ENCODE data around the gene PIM3.

The PIM3 gene

GRCh38 chr22:50008151-50009040 lies 47.8 kb downstream of the PIM3 start:
- DNase-seq, result no peak

DNA sequence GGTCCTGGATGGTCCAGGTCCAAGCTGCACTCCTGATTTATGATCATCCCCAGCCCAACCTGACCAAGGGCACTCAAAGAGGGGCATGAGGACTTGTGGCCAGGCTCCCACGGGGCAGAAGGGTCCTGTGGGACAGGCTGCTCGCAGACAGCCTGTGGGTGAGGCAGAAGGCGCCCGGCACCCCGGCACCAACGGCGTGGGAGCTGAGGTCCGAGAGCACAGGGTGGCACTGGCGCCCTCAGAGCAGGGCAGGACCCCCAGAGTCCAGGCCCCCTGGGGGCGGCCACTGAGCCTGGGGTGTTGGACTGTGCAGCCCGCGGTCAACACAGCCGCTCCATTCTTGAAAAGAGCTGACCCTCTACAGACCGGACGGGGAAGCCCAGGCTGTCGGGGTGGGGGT lies 48.7 kb downstream of the PIM3 start:
- no peak for DNase-seq

GRCh38 chr22:50009765-50010675 lies 49.4 kb downstream of the PIM3 start:
- no peak for DNase-seq

GRCh38 chr22:50010676-50011446 lies 50.3 kb downstream of the PIM3 start:
- DNase-seq, result no peak

DNA sequence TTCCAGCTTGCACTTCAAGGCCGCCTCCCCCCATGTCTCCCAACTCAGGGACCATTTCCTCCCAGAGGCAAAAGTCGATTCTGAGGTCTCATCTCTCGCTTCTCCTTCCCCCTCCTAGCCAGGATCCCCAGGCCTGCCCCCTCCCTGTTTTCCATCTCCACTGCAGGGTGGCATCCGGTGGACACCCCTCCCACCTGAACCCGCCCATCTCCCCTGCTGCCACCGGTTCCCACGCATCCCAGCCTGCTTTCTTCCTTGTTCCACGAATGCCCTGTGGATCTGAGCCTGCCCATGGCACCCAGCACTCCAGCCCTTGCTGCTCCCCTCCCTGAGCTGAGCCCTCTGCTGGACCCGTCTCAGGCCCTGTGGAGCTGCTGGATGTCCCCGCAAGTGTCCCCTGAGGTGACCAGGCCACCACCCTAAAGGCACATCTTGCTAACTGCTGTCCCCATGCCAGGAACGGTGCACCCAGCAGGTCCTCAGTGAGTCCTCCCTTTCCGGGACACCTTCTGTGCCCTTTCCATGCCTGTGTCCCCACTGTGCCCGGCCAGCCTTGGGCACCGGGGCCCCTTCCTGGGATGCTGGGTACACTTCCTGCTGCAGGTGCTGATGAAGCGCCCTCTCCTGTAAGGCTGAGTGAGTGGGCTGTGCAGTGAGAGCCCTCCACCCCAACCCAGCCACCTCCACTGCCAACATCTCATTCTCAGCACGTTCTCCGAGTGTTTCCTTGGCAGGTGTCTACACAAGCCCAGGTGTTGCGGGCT lies 51.1 kb downstream of the PIM3 start:
- no peak for DNase-seq

- no peak for DNase-seq
Measured at GRCh38 chr22:50012211-50013181, 51.9 kb downstream of the PIM3 start, which contains the start of gene IL17REL. Gene IL17REL (minus strand): TSS chr22:50012765. CDS start chr22:50012646, 119 bp downstream.

Data from suppressor macrophage (primary cell).